HG02623 (cell line): ENCODE data around the gene IKZF2.

Experiments used
- ATAC-seq: cut with Tn5 transposase; IDR thresholded peaks from one replicate; pipeline ENCODE4 v1.9.1; 2021; ENCODE audit warnings: moderate library complexity; ENCODE audit not compliant: unreplicated experiment

IKZF2 gene

DNA sequence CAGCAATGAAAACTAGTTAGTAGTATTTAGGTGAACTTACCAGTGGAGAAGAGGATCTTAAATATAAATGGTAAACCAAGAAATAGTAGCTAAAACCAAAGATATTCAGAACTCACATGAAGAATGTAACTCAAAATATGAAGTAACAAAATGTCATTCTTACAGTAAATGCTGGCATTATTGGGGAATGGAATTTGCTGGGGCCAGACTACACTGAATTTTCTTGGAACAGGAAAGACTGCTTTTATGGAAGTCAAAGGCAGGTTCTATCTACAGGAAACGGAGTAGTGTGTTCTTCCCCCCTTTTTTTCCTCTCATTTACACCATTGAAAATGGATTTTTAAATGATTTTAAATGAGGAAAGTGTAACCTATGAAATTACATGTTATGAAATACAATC is 188.7 kb downstream of the IKZF2 start:
- ATAC-seq = no peak

DNA sequence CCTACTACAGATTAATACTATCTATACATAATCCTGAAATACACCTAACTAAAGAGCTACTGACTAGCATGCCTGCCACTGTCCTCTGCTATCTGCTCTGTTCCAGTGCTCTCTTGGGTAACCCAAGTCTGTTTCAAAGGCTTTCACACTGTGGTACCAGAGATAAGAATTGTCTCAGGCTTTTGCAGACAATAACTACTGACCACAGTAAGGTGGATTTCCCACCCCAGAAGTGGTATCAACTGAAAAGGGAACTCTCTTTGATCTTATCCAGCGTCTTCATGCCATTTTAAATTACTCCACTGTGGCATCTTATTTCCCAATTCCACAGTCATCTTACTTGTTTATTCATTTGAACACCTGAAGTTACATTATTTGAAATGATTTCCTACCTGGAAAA is 190.2 kb downstream of the IKZF2 start:
- no peak for ATAC-seq

DNA sequence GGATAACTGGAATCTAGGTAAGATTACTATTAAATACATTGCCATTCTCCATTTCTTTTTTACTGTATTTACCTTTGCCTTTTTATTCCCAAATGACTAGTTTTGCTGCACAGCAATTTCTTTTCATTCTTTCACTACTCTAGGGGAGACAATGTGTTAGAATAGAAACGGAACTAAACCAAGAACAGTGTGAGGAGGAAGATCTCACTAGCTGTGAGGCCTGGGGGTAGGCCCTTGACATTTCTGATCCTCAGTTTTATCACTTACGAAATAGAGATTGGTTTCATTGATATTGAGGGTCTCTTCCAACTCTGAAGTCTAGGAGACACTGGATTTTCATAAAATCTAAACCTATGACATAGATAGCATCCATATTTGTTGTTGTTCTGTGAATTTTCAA is 191.1 kb downstream of the IKZF2 start:
- no peak for ATAC-seq

DNA sequence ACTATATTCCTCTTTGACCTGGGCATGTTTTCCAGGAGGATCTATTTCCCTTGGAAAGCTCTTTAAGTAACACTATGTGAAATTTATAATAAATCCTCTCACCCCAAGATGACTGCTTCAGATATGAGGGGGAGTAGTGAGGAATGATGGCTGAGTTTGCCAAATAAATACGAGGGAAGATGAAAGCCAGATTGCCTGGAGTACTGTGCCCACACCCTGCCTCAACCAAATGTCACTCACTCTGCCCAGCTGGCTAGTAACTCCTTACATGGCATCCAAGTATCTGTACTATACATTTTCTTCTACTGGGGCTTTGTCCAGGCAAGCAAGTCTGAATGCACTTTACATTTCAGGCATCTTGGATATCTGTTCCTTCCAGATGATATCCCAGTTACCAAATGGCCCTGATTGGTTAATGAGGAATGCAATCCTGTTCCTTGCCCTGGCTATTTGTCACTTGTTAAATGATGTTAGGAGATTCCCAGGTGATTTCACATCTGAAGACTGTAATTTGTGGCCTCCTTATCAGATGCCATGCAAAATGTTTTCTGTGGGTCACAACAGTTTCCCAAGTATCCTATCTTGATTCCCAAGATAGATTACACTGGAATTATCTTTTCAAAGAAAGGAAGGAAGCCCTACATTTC is 191.8 kb downstream of the IKZF2 start:
- no peak for ATAC-seq

DNA sequence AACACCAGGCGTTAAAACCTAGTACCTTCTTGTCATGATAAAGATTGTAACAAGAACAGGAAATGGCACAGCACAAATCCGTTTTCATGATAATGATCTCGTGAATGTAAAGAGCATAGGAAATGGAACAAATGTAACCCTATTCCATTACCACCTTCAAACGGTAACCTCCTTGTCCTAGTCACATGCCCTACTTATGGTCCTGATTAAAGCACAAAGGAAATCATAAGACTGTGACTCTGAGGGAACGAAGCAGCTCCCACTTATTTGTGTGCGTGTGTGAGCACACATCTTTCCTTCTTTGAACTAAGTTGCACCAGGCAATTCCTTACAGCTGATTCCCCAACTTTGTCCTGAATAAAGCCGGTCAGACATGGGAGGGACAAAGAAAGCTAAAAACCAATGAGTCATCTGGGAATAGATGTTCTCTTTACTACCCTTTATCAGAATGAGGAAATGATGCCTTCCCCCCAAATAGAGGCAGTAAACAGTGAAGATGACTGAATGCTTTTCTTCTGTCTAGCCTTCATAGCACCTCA is 192.6 kb downstream of the IKZF2 start:
- no peak for ATAC-seq

DNA sequence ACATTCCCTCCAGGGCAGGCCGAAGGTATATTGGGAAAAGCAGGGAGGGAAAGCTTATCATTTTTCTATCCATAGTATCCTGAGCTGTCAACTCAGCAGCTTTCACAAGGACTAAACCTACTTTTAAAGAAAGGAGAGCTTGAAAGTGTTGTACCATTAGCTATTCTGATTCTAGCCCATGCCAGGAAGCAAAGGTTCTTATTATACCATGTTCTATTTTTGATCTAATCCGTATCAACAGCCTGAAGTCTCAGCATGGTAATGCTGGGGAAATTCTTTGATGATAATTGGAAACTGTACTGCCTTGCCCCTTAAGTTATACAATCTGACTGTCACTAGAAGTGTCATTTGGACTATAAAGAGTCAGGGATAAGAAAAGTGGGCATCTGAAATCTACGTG is 193.3 kb downstream of the IKZF2 start:
- ATAC-seq = no peak

DNA sequence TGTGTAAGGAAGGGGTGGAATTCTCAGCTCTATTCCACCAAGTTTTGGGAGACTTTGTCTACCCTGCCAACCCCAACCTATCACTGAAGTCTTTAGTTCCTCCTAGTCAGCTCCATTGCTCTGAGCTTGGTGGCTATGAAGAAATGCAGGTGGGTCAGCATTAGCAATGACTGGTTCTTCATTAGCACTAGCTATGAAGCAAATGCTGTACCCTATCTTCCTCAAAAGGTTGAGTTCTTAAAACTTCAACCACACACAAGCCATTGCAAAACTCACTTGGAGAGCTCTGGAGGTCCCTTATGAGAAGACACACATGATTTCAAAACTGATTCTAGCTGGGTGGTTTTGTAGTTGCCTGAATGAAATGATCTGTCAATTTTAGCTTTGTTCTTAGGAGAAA is 193.8 kb downstream of the IKZF2 start:
- no peak for ATAC-seq

DNA sequence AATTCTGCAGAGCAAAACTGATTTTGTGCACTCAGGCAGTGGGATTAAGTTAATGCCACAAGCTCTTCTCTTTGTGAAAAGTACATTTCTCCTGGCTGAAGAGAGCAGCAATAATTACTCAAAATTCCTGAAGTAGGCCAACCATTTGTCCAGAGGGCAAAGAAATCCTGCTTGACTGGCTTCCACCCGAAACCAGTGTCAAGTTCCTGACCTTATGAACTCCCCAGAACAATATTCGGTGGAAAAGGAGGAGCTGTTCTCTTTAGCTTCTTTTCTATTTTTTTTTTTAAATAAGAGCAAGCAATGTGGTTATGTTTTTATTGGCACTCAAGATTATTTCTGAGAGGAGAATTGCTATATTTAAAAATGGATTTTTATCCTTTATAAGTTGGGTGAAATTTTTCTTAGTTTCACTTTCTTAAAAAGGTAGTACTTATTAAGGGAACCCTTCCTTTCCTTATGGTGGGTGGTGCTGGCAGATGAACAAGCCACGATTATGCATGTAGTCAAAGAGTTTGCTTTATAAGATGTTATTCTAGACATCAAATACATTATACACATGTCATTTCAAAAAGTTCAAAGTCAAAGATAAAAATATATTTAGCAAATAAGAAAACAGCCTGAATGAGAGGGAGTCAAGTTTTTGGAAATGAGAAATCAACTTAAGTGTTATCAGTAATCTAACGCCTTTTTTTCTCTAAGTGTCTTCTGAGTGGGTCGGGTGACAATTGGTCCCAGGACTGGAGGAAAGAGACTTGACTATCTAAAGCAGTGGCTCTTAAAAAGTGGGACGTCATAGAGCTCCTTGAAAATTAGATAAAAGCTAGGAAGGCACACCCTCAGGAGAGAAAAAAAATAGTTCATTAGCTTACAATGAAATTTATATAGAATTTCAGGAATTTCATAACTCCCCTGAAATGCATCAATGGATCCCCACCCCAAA is 194.5 kb downstream of the IKZF2 start:
- ATAC-seq = no peak

DNA sequence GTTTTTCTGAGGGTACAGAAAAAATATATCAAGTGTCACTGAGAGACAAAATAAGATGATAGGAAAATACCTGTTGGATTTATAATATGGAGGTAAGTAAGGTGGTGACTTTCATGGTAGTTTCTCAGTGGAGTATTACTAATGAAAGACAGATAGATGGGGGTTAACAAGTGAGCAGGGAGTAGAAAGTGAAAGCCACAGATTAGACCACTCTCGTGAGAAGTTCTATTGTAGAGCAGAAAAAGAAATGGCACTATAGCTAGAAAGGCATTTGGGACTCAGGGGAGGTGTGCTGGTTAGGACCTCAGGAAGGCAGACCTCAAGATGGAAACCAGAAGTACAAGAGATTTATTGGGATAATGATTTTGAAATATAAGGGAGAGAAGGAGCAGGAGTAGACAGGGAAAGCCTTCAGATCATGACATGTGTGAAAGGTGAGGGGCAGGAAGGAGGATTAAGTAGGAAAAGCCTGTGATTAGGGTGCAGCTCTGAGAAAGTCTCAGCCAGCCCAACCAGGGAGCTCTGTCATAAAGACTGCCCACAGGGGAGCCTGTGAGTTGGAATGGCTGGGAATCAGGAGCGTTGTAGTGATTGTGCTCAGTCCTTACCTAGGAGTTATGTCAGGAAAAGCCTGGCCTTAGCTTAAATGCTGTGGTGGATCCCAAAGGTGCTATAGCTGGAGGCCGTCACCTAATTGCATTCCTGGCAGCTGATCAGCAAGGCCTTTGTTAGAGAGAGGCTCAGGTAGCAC is 198.1 kb downstream of the IKZF2 start:
- peak; percentile 87 for ATAC-seq

DNA sequence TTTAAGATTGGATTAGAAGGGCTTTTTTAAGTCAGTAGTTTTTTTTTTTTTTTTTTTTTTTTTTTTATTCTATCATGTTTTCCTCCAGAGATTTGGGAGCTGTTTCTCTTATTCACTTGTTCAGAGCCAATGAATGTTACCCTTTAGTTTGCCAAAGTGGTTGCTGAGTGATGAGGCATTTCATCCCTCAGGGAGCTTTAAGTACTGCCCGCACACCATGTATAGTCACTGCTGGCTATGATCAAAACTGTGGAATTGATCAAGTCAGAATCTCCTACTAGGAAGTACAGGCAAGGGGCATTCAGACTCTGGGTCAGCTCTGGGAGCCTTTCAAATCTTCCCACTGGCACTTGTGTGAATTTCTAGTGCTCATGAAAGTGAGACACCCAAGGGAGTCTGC is 201.6 kb downstream of the IKZF2 start:
- no peak for ATAC-seq
